HepG2 (cell line): ENCODE measurements around the gene FAM131A. TPM values are rescaled to one million over a fixed set of nuclear protein-coding genes. Genes with fewer than 3 reads are reported as not detected.

Source experiments
- ATF7-NPFF ChIP-seq: sonication (generic); formaldehyde crosslinking; IDR thresholded peaks from 2 replicates; pipeline ENCODE4 v1.8.1; 2023; ENCODE audit warnings: mild to moderate bottlenecking, low read depth, missing genetic modification reagents, moderate library complexity
- CBX1 ChIP-seq: IDR thresholded peaks from one replicate; pipeline ENCODE4 v1.6.1; 2016; ENCODE audit warnings: antibody characterized with exemption, low read depth
- GTF3A ChIP-seq: sonication (generic); formaldehyde crosslinking; conservative IDR thresholded peaks from 2 replicates; pipeline ENCODE4 v1.4.0; 2020; ENCODE audit warnings: mild to moderate bottlenecking, missing genetic modification reagents
- HDAC2 ChIP-seq: sonication (generic); formaldehyde crosslinking; IDR thresholded peaks from 2 replicates; pipeline ENCODE4 v1.4.0; 2020; ENCODE audit warnings: missing genetic modification reagents
- IKZF1 ChIP-seq: fragments of 450-650 bp; IDR thresholded peaks from 2 replicates; pipeline ENCODE4 v1.7.1; 2016
- KLF11 ChIP-seq: IDR thresholded peaks from 2 replicates; pipeline ENCODE4 v1.6.1; 2016; ENCODE audit warnings: missing compliant biosample characterization
- MAFK ChIP-seq, 2 experiments: IDR thresholded peaks in 1 of 2; conservative IDR thresholded peaks in 1 of 2; 2 replicates each; pipeline ENCODE4 v1.6.1; 2011; ENCODE audit warnings: improper control_type of control experiment in 2 of 2, low read length in 2 of 2
- MXD4 ChIP-seq: IDR thresholded peaks from 2 replicates; pipeline ENCODE4 v1.6.1; 2016; ENCODE audit warnings: mild to moderate bottlenecking, missing biosample characterization, missing genetic modification reagents
- PHF8 ChIP-seq: sonication (generic); formaldehyde crosslinking; IDR thresholded peaks from 2 replicates; pipeline ENCODE4 v1.5.0; 2020; ENCODE audit warnings: missing genetic modification reagents
- REXO4 ChIP-seq: sonication (generic); formaldehyde crosslinking; IDR thresholded peaks from 2 replicates; pipeline ENCODE4 v1.8.0; 2022; ENCODE audit warnings: missing genetic modification reagents, mild to moderate bottlenecking, borderline replicate concordance
- SCMH1 ChIP-seq: sonication (generic); formaldehyde crosslinking; IDR thresholded peaks from 2 replicates; pipeline ENCODE4 v1.9.0; 2021; ENCODE audit warnings: missing genetic modification reagents, mild to moderate bottlenecking, borderline replicate concordance
- SMAD3 ChIP-seq: sonication (generic); formaldehyde crosslinking; IDR thresholded peaks from 2 replicates; pipeline ENCODE4 v1.4.0; 2020; ENCODE audit warnings: missing genetic modification reagents
- SSRP1 ChIP-seq: IDR thresholded peaks from 2 replicates; pipeline ENCODE4 v1.6.1; 2016; ENCODE audit warnings: control low read depth
- SYNCRIP ChIP-seq: fragments of 200-400 bp; formaldehyde crosslinking; IDR thresholded peaks from 2 replicates; pipeline ENCODE4 v1.6.1; 2018; ENCODE audit warnings: mild to moderate bottlenecking, low read depth, low read length; ENCODE audit not compliant: insufficient read depth
- TSC22D2 ChIP-seq: sonication (generic); formaldehyde crosslinking; IDR thresholded peaks from 2 replicates; pipeline ENCODE4 v1.5.1; 2020; ENCODE audit warnings: missing genetic modification reagents, mild to moderate bottlenecking, borderline replicate concordance
- ZBTB38 ChIP-seq: sonication (generic); formaldehyde crosslinking; IDR thresholded peaks from 2 replicates; pipeline ENCODE4 v1.5.1; 2020; ENCODE audit warnings: mild to moderate bottlenecking, missing genetic modification reagents
- ZFP62 ChIP-seq: sonication (generic); formaldehyde crosslinking; IDR thresholded peaks from 2 replicates; pipeline ENCODE4 v1.4.0; 2020; ENCODE audit warnings: missing genetic modification reagents
- ZNF383 ChIP-seq: sonication (generic); formaldehyde crosslinking; IDR thresholded peaks from 2 replicates; pipeline ENCODE4 v1.4.0; 2020; ENCODE audit warnings: missing genetic modification reagents, mild to moderate bottlenecking, borderline replicate concordance
- ZNF557 ChIP-seq: sonication (generic); formaldehyde crosslinking; IDR thresholded peaks from 2 replicates; pipeline ENCODE4 v1.4.0; 2020; ENCODE audit warnings: missing genetic modification reagents
- ZNF644 ChIP-seq: IDR thresholded peaks from 2 replicates; pipeline ENCODE4 v1.6.1; 2016; ENCODE audit warnings: low read depth
- polyA plus RNA-seq, 8 experiments: library from polyadenylated mRNA; depleted of rRNA in 3 of 8; stranded (reverse) in 7 of 8; unstranded in 1 of 8; fragments of >200 nt; fragmentation: Illumina TruSeq in 4 of 8; extraction: Trizol in 4 of 8; gene quantifications; 2 replicates each; pipeline versions ENCODE4 v1.2.1 to v1.2.3, GENCODE V29; 2011 to 2016; ENCODE audit warnings: low read depth in 4 of 8, missing spikeins in 1 of 8, mixed read lengths in 1 of 8; ENCODE audit not compliant: insufficient read depth in 1 of 8
- total RNA-seq, 5 experiments: library from RNA; depleted of rRNA; stranded (reverse); fragments of >200 nt; fragmentation: Illumina TruSeq; extraction: Trizol; gene quantifications; 2 replicates each; pipeline ENCODE4 v1.2.3, GENCODE V29; 2016; ENCODE audit warnings: low read depth in 1 of 5
- TF ChIP-seq, protein P1 (sequence below): sonication (generic); formaldehyde crosslinking; IDR thresholded peaks from 2 replicates; pipeline ENCODE4 v1.4.0; 2020; ENCODE audit warnings: missing genetic modification reagents
- TF ChIP-seq, protein P2 (sequence below): IDR thresholded peaks from 2 replicates; pipeline ENCODE4 v1.6.1; 2018; ENCODE audit warnings: missing genetic modification reagents, mild to moderate bottlenecking, missing compliant biosample characterization
- TF ChIP-seq, protein P3 (sequence below): sonication (generic); formaldehyde crosslinking; IDR thresholded peaks from 2 replicates; pipeline ENCODE4 v1.4.0; 2020; ENCODE audit warnings: mild to moderate bottlenecking, low read depth, missing genetic modification reagents
- TF ChIP-seq, protein P4 (sequence below): sonication (generic); formaldehyde crosslinking; IDR thresholded peaks from 2 replicates; pipeline ENCODE4 v1.8.1; 2023; ENCODE audit warnings: mild to moderate bottlenecking, missing genetic modification reagents
- TF ChIP-seq, protein P5 (sequence below): sonication (generic); formaldehyde crosslinking; IDR thresholded peaks from 2 replicates; pipeline ENCODE4 v1.4.0; 2020; ENCODE audit warnings: mild to moderate bottlenecking, missing genetic modification reagents

The FAM131A gene
- total and polyA plus RNA-seq, 2 of the 13 experiments (the other 11 are each of a cell fraction or from before 2014, with no cell fraction given): 9.2 to 9.3 TPM

DNA sequence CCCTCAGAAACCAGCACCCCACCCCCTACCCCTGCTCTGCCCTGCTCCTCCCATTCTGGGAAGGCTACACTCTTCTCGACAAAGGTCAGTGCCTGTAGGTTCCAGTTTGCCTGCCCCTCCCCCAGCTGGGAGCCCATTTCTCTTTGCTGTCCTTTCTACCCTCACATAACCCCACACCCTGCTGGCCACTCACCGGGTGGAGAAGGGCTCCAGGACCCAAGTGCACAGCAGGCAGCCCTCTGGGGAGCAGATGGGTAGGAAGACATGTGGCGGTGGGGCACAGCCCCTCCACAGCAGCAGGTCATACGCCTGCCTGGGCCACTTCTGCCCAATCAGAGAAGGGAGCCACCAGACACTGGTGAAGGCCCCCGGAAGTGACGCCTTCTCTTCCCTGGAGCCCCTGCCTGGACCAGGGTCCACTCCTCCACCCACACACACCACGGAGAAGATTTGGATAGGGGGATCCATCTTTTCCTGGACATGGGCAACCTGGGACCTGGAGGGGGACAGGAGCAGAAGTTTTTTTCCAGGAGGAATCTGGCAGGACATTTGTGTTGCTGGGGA is 40.6 kb downstream of the FAM131A start, which contains the start of gene THPO (continued):
- TF ChIP-seq ZNF383 (CRISPR knock-in tag): no peak
- TF ChIP-seq HDAC2 (CRISPR knock-in tag): no peak; the same call in 1 of the 2 replicates
- no peak for TF ChIP-seq ZFP62
- TF ChIP-seq, protein P1, sequence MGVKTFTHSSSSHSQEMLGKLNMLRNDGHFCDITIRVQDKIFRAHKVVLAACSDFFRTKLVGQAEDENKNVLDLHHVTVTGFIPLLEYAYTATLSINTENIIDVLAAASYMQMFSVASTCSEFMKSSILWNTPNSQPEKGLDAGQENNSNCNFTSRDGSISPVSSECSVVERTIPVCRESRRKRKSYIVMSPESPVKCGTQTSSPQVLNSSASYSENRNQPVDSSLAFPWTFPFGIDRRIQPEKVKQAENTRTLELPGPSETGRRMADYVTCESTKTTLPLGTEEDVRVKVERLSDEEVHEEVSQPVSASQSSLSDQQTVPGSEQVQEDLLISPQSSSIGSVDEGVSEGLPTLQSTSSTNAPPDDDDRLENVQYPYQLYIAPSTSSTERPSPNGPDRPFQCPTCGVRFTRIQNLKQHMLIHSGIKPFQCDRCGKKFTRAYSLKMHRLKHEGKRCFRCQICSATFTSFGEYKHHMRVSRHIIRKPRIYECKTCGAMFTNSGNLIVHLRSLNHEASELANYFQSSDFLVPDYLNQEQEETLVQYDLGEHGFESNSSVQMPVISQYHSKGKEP: no peak
- TF ChIP-seq SMAD3 (CRISPR knock-in tag): peak; percentile 76
- TF ChIP-seq SYNCRIP: no peak
- TF ChIP-seq REXO4 (CRISPR knock-in tag): no peak
- no peak for TF ChIP-seq KLF11 (CRISPR knock-in tag)
- TF ChIP-seq, protein P2, sequence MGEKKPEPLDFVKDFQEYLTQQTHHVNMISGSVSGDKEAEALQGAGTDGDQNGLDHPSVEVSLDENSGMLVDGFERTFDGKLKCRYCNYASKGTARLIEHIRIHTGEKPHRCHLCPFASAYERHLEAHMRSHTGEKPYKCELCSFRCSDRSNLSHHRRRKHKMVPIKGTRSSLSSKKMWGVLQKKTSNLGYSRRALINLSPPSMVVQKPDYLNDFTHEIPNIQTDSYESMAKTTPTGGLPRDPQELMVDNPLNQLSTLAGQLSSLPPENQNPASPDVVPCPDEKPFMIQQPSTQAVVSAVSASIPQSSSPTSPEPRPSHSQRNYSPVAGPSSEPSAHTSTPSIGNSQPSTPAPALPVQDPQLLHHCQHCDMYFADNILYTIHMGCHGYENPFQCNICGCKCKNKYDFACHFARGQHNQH: peak; percentile 74
- TF ChIP-seq GTF3A (CRISPR knock-in tag): no peak; the same call in 1 of the 2 replicates
- TF ChIP-seq PHF8 (CRISPR knock-in tag): peak; percentile 85
- TF ChIP-seq MAFK (conservative IDR thresholded peaks at IDR 0.05 in 1 of 2, IDR thresholded peaks at IDR 0.05 in 1 of 2; ENCODE audit: low read length in 2 of 2): no peak
- no peak for TF ChIP-seq IKZF1
- no peak for TF ChIP-seq ZBTB38 (CRISPR knock-in tag)
- no peak for TF ChIP-seq ZNF557 (CRISPR knock-in tag)
- no peak for TF ChIP-seq TSC22D2 (CRISPR knock-in tag)
- TF ChIP-seq ATF7-NPFF (CRISPR knock-in tag): no peak; the same call in 1 of the 2 replicates
- peak; percentile 68; the same call in 1 of the 2 replicates for TF ChIP-seq MXD4
- TF ChIP-seq CBX1: no peak
- TF ChIP-seq, protein P3, sequence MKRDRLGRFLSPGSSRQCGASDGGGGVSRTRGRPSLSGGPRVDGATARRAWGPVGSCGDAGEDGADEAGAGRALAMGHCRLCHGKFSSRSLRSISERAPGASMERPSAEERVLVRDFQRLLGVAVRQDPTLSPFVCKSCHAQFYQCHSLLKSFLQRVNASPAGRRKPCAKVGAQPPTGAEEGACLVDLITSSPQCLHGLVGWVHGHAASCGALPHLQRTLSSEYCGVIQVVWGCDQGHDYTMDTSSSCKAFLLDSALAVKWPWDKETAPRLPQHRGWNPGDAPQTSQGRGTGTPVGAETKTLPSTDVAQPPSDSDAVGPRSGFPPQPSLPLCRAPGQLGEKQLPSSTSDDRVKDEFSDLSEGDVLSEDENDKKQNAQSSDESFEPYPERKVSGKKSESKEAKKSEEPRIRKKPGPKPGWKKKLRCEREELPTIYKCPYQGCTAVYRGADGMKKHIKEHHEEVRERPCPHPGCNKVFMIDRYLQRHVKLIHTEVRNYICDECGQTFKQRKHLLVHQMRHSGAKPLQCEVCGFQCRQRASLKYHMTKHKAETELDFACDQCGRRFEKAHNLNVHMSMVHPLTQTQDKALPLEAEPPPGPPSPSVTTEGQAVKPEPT (CRISPR knock-in tag): no peak
- TF ChIP-seq SCMH1 (CRISPR knock-in tag): no peak
- no peak for TF ChIP-seq SSRP1 (CRISPR knock-in tag)
- TF ChIP-seq, protein P4, sequence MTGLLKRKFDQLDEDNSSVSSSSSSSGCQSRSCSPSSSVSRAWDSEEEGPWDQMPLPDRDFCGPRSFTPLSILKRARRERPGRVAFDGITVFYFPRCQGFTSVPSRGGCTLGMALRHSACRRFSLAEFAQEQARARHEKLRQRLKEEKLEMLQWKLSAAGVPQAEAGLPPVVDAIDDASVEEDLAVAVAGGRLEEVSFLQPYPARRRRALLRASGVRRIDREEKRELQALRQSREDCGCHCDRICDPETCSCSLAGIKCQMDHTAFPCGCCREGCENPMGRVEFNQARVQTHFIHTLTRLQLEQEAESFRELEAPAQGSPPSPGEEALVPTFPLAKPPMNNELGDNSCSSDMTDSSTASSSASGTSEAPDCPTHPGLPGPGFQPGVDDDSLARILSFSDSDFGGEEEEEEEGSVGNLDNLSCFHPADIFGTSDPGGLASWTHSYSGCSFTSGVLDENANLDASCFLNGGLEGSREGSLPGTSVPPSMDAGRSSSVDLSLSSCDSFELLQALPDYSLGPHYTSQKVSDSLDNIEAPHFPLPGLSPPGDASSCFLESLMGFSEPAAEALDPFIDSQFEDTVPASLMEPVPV (CRISPR knock-in tag): no peak
- TF ChIP-seq, protein P5, sequence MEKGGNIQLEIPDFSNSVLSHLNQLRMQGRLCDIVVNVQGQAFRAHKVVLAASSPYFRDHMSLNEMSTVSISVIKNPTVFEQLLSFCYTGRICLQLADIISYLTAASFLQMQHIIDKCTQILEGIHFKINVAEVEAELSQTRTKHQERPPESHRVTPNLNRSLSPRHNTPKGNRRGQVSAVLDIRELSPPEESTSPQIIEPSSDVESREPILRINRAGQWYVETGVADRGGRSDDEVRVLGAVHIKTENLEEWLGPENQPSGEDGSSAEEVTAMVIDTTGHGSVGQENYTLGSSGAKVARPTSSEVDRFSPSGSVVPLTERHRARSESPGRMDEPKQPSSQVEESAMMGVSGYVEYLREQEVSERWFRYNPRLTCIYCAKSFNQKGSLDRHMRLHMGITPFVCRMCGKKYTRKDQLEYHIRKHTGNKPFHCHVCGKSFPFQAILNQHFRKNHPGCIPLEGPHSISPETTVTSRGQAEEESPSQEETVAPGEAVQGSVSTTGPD (CRISPR knock-in tag): no peak
- no peak for TF ChIP-seq ZNF644 (CRISPR knock-in tag)
